HepG2 (cell line): ENCODE data around the gene ANKRD27. TPM values are rescaled to one million over a fixed set of nuclear protein-coding genes. Genes with fewer than 3 reads are reported as not detected.
A peak's percentile ranks its signal among the peaks of the same experiment; 100 is the strongest.

Experiments used
- FOSL1 ChIP-seq: sonication (generic); formaldehyde crosslinking; IDR thresholded peaks from 2 replicates; pipeline ENCODE4 v1.9.0; 2021; ENCODE audit warnings: missing genetic modification reagents, borderline replicate concordance
- GFI1 ChIP-seq: sonication (generic); formaldehyde crosslinking; IDR thresholded peaks from 2 replicates; pipeline ENCODE4 v1.5.0; 2020; ENCODE audit warnings: missing genetic modification reagents, mild to moderate bottlenecking, borderline replicate concordance
- HNF4A ChIP-seq: sonication (generic); formaldehyde crosslinking; IDR thresholded peaks from 2 replicates; pipeline ENCODE4 v1.4.0; 2020; ENCODE audit warnings: missing genetic modification reagents
- MYNN ChIP-seq: sonication (generic); formaldehyde crosslinking; IDR thresholded peaks from 2 replicates; pipeline ENCODE4 v1.4.0; 2020; ENCODE audit warnings: mild to moderate bottlenecking, low read depth, missing genetic modification reagents
- NCOA2 ChIP-seq: sonication (generic); formaldehyde crosslinking; IDR thresholded peaks from 2 replicates; pipeline ENCODE4 v1.8.0; 2022; ENCODE audit warnings: inconsistent platforms
- NFRKB ChIP-seq: fragments of 450-650 bp; IDR thresholded peaks from 2 replicates; pipeline ENCODE4 v1.6.1; 2017
- NR1H2 ChIP-seq: sonication (generic); formaldehyde crosslinking; IDR thresholded peaks from 2 replicates; pipeline ENCODE4 v1.8.1; 2022; ENCODE audit warnings: low read depth, missing genetic modification reagents, borderline replicate concordance
- REST ChIP-seq, 2 experiments: IDR thresholded peaks; 2 replicates each; pipeline ENCODE4 v1.6.1; 2011 to 2012; ENCODE audit warnings: low read length in 2 of 2, borderline replicate concordance in 1 of 2, low read depth in 1 of 2, mild to moderate bottlenecking in 1 of 2, moderate library complexity in 1 of 2
- SAP130 ChIP-seq: IDR thresholded peaks from 2 replicates; pipeline ENCODE4 v1.6.1; 2016; ENCODE audit warnings: low read depth
- SIX1 ChIP-seq: sonication (generic); formaldehyde crosslinking; IDR thresholded peaks from 2 replicates; pipeline ENCODE4 v1.4.0; 2020; ENCODE audit warnings: missing genetic modification reagents, borderline replicate concordance
- SP140L ChIP-seq: sonication (generic); formaldehyde crosslinking; IDR thresholded peaks from 2 replicates; pipeline ENCODE4 v1.4.0; 2020; ENCODE audit warnings: missing genetic modification reagents, borderline replicate concordance
- TP53 ChIP-seq: sonication (generic); formaldehyde crosslinking; conservative IDR thresholded peaks from 2 replicates; pipeline ENCODE4 v1.4.0; 2020; ENCODE audit warnings: missing genetic modification reagents
- ZBTB44 ChIP-seq: sonication (generic); formaldehyde crosslinking; IDR thresholded peaks from 2 replicates; pipeline ENCODE4 v1.4.0; 2020; ENCODE audit warnings: missing genetic modification reagents
- ZBTB7A ChIP-seq: sonication (generic); formaldehyde crosslinking; IDR thresholded peaks from 2 replicates; pipeline ENCODE4 v1.8.0; 2022; ENCODE audit warnings: mild to moderate bottlenecking, missing genetic modification reagents
- ZGPAT ChIP-seq: IDR thresholded peaks from 2 replicates; pipeline ENCODE4 v1.6.1; 2016; ENCODE audit warnings: mild to moderate bottlenecking
- ZNF235 ChIP-seq: sonication (generic); formaldehyde crosslinking; IDR thresholded peaks from 2 replicates; pipeline ENCODE4 v1.8.1; 2023; ENCODE audit warnings: mild to moderate bottlenecking, missing genetic modification reagents, borderline replicate concordance
- ZNF253 ChIP-seq: sonication (generic); formaldehyde crosslinking; IDR thresholded peaks from 2 replicates; pipeline ENCODE4 v1.8.0; 2022; ENCODE audit warnings: mild to moderate bottlenecking, missing genetic modification reagents, borderline replicate concordance
- ZNF256 ChIP-seq: sonication (generic); formaldehyde crosslinking; conservative IDR thresholded peaks from 2 replicates; pipeline ENCODE4 v1.4.0; 2020; ENCODE audit warnings: missing genetic modification reagents
- ZNF362 ChIP-seq: sonication (generic); formaldehyde crosslinking; IDR thresholded peaks from 2 replicates; pipeline ENCODE4 v1.4.0; 2020; ENCODE audit warnings: missing genetic modification reagents, mild to moderate bottlenecking, borderline replicate concordance
- ZNF431 ChIP-seq: sonication (generic); formaldehyde crosslinking; IDR thresholded peaks from 2 replicates; pipeline ENCODE4 v1.9.0; 2022; ENCODE audit warnings: missing genetic modification reagents, low read depth, mild to moderate bottlenecking, borderline replicate concordance
- ZNF451 ChIP-seq: sonication (generic); formaldehyde crosslinking; IDR thresholded peaks from 2 replicates; pipeline ENCODE4 v1.5.0; 2020; ENCODE audit warnings: mild to moderate bottlenecking, missing genetic modification reagents
- ZNF503 ChIP-seq: sonication (generic); formaldehyde crosslinking; IDR thresholded peaks from 2 replicates; pipeline ENCODE4 v1.4.0; 2020; ENCODE audit warnings: missing genetic modification reagents
- polyA plus RNA-seq, 8 experiments: library from polyadenylated mRNA; depleted of rRNA in 3 of 8; stranded (reverse) in 7 of 8; unstranded in 1 of 8; fragments of >200 nt; fragmentation: Illumina TruSeq in 4 of 8; extraction: Trizol in 4 of 8; gene quantifications; 2 replicates each; pipeline versions ENCODE4 v1.2.1 to v1.2.3, GENCODE V29; 2011 to 2016; ENCODE audit warnings: low read depth in 4 of 8, missing spikeins in 1 of 8, mixed read lengths in 1 of 8; ENCODE audit not compliant: insufficient read depth in 1 of 8
- total RNA-seq, 5 experiments: library from RNA; depleted of rRNA; stranded (reverse); fragments of >200 nt; fragmentation: Illumina TruSeq; extraction: Trizol; gene quantifications; 2 replicates each; pipeline ENCODE4 v1.2.3, GENCODE V29; 2016; ENCODE audit warnings: low read depth in 1 of 5

The ANKRD27 gene
- total and polyA plus RNA-seq, 2 of the 13 experiments (the other 11 are each of a cell fraction or from before 2014, with no cell fraction given) = 22.2 to 23.7 TPM

GRCh38 chr19:32702010-32702409 lies 27.0 kb upstream of the ANKRD27 start (continued):
- TF ChIP-seq ZNF253 (CRISPR knock-in tag) = no peak
- no peak for TF ChIP-seq MYNN
- TF ChIP-seq ZNF256 (CRISPR knock-in tag) = no peak
- no peak for TF ChIP-seq ZNF235 (CRISPR knock-in tag)
- peak in 1 of 2 experiments; percentile 41; a peak in 1 of 4 replicates for TF ChIP-seq REST (IDR thresholded peaks at IDR 0.05; ENCODE audit: borderline replicate concordance in 1 of 2, low read depth in 1 of 2, low read length in 2 of 2)
- peak; percentile 55 for TF ChIP-seq HNF4A (CRISPR knock-in tag)
- 0 out of 2 replicates have a peak, but pooled peaks have one; percentile 19 for TF ChIP-seq SIX1 (CRISPR knock-in tag)
- peak; percentile 22; the same call in 1 of the 2 replicates for TF ChIP-seq ZGPAT (CRISPR knock-in tag)
- TF ChIP-seq NFRKB = no peak
- TF ChIP-seq GFI1 (CRISPR knock-in tag) = peak; percentile 97
- TF ChIP-seq SAP130 = 0 out of 2 replicates have a peak, but pooled peaks have one; percentile 30
- no peak for TF ChIP-seq ZNF451 (CRISPR knock-in tag)
- TF ChIP-seq ZBTB44 (CRISPR knock-in tag) = no peak
- TF ChIP-seq NCOA2 (CRISPR knock-in tag) = peak; percentile 66
- TF ChIP-seq FOSL1 (CRISPR knock-in tag) = no peak
- TF ChIP-seq TP53 = no peak
- TF ChIP-seq ZBTB7A = no peak
- no peak for TF ChIP-seq ZNF362 (CRISPR knock-in tag)
- no peak for TF ChIP-seq SP140L (CRISPR knock-in tag)
- TF ChIP-seq ZNF503 = peak; percentile 97
- no peak for TF ChIP-seq ZNF431 (CRISPR knock-in tag)
- TF ChIP-seq NR1H2 (CRISPR knock-in tag) = no peak
